ENCODE data around the gene RIC1. TPM values are rescaled to one million over a fixed set of nuclear protein-coding genes. Genes with fewer than 3 reads are reported as not detected.
"Not testable (repeated sequence)": the region's sequence is repeated elsewhere in the genome, so short reads cannot be mapped to it uniquely, and the experiment has no call there.

Gene RIC1
- total RNA-seq, 5 donors from 2014 or later (not counting 1 experiment from before 2014, with no cell fraction given), result 22.2 to 29.9 (median 22.9) TPM

GRCh38 chr9:5778805-5779204 is 149.9 kb downstream of the RIC1 start:
- no peak for ATAC-seq (replicated peaks in 1 of 4)
- H3K27ac ChIP-seq (ENCODE audit: low read length), result no peak overlapping the region
- no peaks in the 10 kb centered on the region for H3K4me1 ChIP-seq (ENCODE audit: control insufficient read depth in 1 of 2, extremely low read depth in 1 of 2, insufficient read depth in 2 of 2, low read length in 2 of 2)
- WGBS (ENCODE audit: insufficient coverage), result no CpG with 5 or more reads among the region's 1 CpG
- no peak overlapping the region for H3K27ac Mint-ChIP-seq
- H3K4me3 Mint-ChIP-seq, result no peak overlapping the region
- POLR2A ChIA-PET, result interaction anchor here in 1 of 2 donors (0.6 kb wide), 2 partner anchors 56 to 1712 kb away, joined by 3 read pairs; no protein-coding TSS in a partner anchor
- H3K9me3 Mint-ChIP-seq, result peaks cover 16 to 21% (median 18%) of the 10 kb centered on the region in 3 donors
- no peaks in the 10 kb centered on the region for H3K9me3 ChIP-seq
- H3K36me3 ChIP-seq (ENCODE audit: control insufficient read depth in 2 of 2, extremely low read depth in 1 of 2, insufficient read depth in 1 of 2, low read length in 1 of 2), result peaks cover 9 to 54% of the 10 kb centered on the region in 2 donors
- DNase-seq, result no peak
- no peaks in the 10 kb centered on the region for H3K27me3 Mint-ChIP-seq
- H3K27me3 ChIP-seq (replicated peaks in 1 of 2; ENCODE audit: control insufficient read depth in 2 of 2, extremely low read depth in 1 of 2, insufficient read depth in 2 of 2, low read length in 1 of 2), result no peaks in the 10 kb centered on the region
- H3K4me3 ChIP-seq (ENCODE audit: control insufficient read depth in 1 of 2, extremely low read depth in 1 of 2, low read length in 1 of 2), result no peak overlapping the region
- H3K4me1 Mint-ChIP-seq, result peaks cover 0 to 2% (median 0%) of the 10 kb centered on the region in 3 donors
- CTCF ChIA-PET, result no interaction called here
- peaks cover 82% of the 10 kb centered on the region for H3K36me3 Mint-ChIP-seq

- CTCF ChIA-PET; H3K27me3 Mint-ChIP-seq; DNase-seq; H3K4me3 ChIP-seq (ENCODE audit: control insufficient read depth in 1 of 2, extremely low read depth in 1 of 2, low read length in 1 of 2); H3K27me3 ChIP-seq (replicated peaks in 1 of 2; ENCODE audit: control insufficient read depth in 2 of 2, extremely low read depth in 1 of 2, insufficient read depth in 2 of 2, low read length in 1 of 2); H3K4me1 Mint-ChIP-seq; H3K9me3 ChIP-seq; H3K4me1 ChIP-seq (ENCODE audit: control insufficient read depth in 1 of 2, extremely low read depth in 1 of 2, insufficient read depth in 2 of 2, low read length in 2 of 2); H3K4me3 Mint-ChIP-seq; H3K27ac ChIP-seq (ENCODE audit: low read length); ATAC-seq (replicated peaks in 1 of 4); POLR2A ChIA-PET; H3K27ac Mint-ChIP-seq: not testable (repeated sequence)
- WGBS (ENCODE audit: insufficient coverage), result 100% methylated on average over 3 of the region's 4 CpGs
- H3K36me3 ChIP-seq (ENCODE audit: control insufficient read depth in 2 of 2, extremely low read depth in 1 of 2, insufficient read depth in 1 of 2, low read length in 1 of 2), result peaks cover 9 to 47% of the 10 kb centered on the region in 2 donors
- Mint-ChIP-seq H3K9me3 (peaks cover 16 to 21% (median 18%) of the 10 kb centered on the region in 3 donors), H3K36me3 (peaks cover 81% of the 10 kb centered on the region)
Measured at GRCh38 chr9:5779705-5780218, 150.9 kb downstream of the RIC1 start.

GRCh38 chr9:5783420-5783819 is 154.5 kb downstream of the RIC1 start:
- H3K9me3 ChIP-seq; H3K4me3 ChIP-seq (ENCODE audit: control insufficient read depth in 1 of 2, extremely low read depth in 1 of 2, low read length in 1 of 2); H3K27me3 ChIP-seq (replicated peaks in 1 of 2; ENCODE audit: control insufficient read depth in 2 of 2, extremely low read depth in 1 of 2, insufficient read depth in 2 of 2, low read length in 1 of 2); ATAC-seq (replicated peaks in 1 of 4); H3K27ac ChIP-seq (ENCODE audit: low read length); H3K4me1 ChIP-seq (ENCODE audit: control insufficient read depth in 1 of 2, extremely low read depth in 1 of 2, insufficient read depth in 2 of 2, low read length in 2 of 2); H3K27me3 Mint-ChIP-seq; DNase-seq; H3K27ac Mint-ChIP-seq; H3K4me1 Mint-ChIP-seq; H3K4me3 Mint-ChIP-seq; CTCF ChIA-PET: not testable (repeated sequence)
- WGBS (ENCODE audit: insufficient coverage), result 100% methylated on average over 1 of the region's 3 CpGs
- POLR2A ChIA-PET, result interaction anchor here in 1 of 2 donors (0.7 kb wide), 1 partner anchor 251 kb away, joined by 3 read pairs; no protein-coding TSS in a partner anchor
- H3K9me3 Mint-ChIP-seq, result peaks cover 13 to 17% (median 15%) of the 10 kb centered on the region in 3 donors
- H3K36me3 ChIP-seq (ENCODE audit: control insufficient read depth in 2 of 2, extremely low read depth in 1 of 2, insufficient read depth in 1 of 2, low read length in 1 of 2), result peaks cover 9 to 53% of the 10 kb centered on the region in 2 donors
- peaks cover 94% of the 10 kb centered on the region for H3K36me3 Mint-ChIP-seq

- peaks cover 11 to 16% (median 13%) of the 10 kb centered on the region in 3 donors for H3K9me3 Mint-ChIP-seq
- peak overlapping the region; percentile 24 to 41 for H3K27ac Mint-ChIP-seq
- Histone ChIP-seq H3K27me3 (replicated peaks in 1 of 2; ENCODE audit: control insufficient read depth in 2 of 2, extremely low read depth in 1 of 2, insufficient read depth in 2 of 2, low read length in 1 of 2) (no peaks in the 10 kb centered on the region), H3K36me3 (ENCODE audit: control insufficient read depth in 2 of 2, extremely low read depth in 1 of 2, insufficient read depth in 1 of 2, low read length in 1 of 2) (peaks cover 8 to 48% of the 10 kb centered on the region in 2 donors), H3K4me1 (ENCODE audit: control insufficient read depth in 1 of 2, extremely low read depth in 1 of 2, insufficient read depth in 2 of 2, low read length in 2 of 2) (no peaks in the 10 kb centered on the region), H3K9me3 (no peaks in the 10 kb centered on the region), H3K27ac (ENCODE audit: low read length) (no peak overlapping the region), H3K4me3 (ENCODE audit: control insufficient read depth in 1 of 2, extremely low read depth in 1 of 2, low read length in 1 of 2) (no peak overlapping the region)
- ChIA-PET POLR2A (no interaction called here), CTCF (no interaction called here)
- no peak overlapping the region for H3K4me3 Mint-ChIP-seq
- peaks cover 94% of the 10 kb centered on the region for H3K36me3 Mint-ChIP-seq
- no peaks in the 10 kb centered on the region for H3K27me3 Mint-ChIP-seq
- DNase-seq, result no peak
- peaks cover 5 to 9% (median 6%) of the 10 kb centered on the region in 3 donors for H3K4me1 Mint-ChIP-seq
- ATAC-seq (replicated peaks in 1 of 4), result no peak
- WGBS (ENCODE audit: insufficient coverage), result no CpG with 5 or more reads among the region's 1 CpG
Measured at GRCh38 chr9:5783982-5784381, 155.1 kb downstream of the RIC1 start.

- H3K27ac Mint-ChIP-seq, result peak overlapping the region; percentile 16 to 41
- peaks cover 11 to 16% (median 13%) of the 10 kb centered on the region in 3 donors for H3K9me3 Mint-ChIP-seq
- peaks cover 7 to 10% (median 7%) of the 10 kb centered on the region in 3 donors for H3K4me1 Mint-ChIP-seq
- H3K27me3 Mint-ChIP-seq, result no peaks in the 10 kb centered on the region
- no peaks in the 10 kb centered on the region for H3K9me3 ChIP-seq
- peaks cover 4 to 40% of the 10 kb centered on the region in 2 donors for H3K36me3 ChIP-seq (ENCODE audit: control insufficient read depth in 2 of 2, extremely low read depth in 1 of 2, insufficient read depth in 1 of 2, low read length in 1 of 2)
- ChIA-PET POLR2A (no interaction called here), CTCF (no interaction called here)
- no peak overlapping the region for H3K27ac ChIP-seq (ENCODE audit: low read length)
- no peak overlapping the region for H3K4me3 ChIP-seq (ENCODE audit: control insufficient read depth in 1 of 2, extremely low read depth in 1 of 2, low read length in 1 of 2)
- ATAC-seq (replicated peaks in 1 of 4) (no peak), DNase-seq (no peak)
- H3K4me1 ChIP-seq (ENCODE audit: control insufficient read depth in 1 of 2, extremely low read depth in 1 of 2, insufficient read depth in 2 of 2, low read length in 2 of 2), result no peaks in the 10 kb centered on the region
- peaks cover 90% of the 10 kb centered on the region for H3K36me3 Mint-ChIP-seq
- no peaks in the 10 kb centered on the region for H3K27me3 ChIP-seq (replicated peaks in 1 of 2; ENCODE audit: control insufficient read depth in 2 of 2, extremely low read depth in 1 of 2, insufficient read depth in 2 of 2, low read length in 1 of 2)
- H3K4me3 Mint-ChIP-seq, result no peak overlapping the region
- WGBS (ENCODE audit: insufficient coverage), result no CpG with 5 or more reads among the region's 4 CpGs
Measured at GRCh38 chr9:5784526-5785315, 155.8 kb downstream of the RIC1 start.

GRCh38 chr9:5786370-5787127 is 157.6 kb downstream of the RIC1 start:
- 100% methylated on average over 4 of the region's 6 CpGs for WGBS (ENCODE audit: insufficient coverage)
- peaks cover 0 to 36% of the 10 kb centered on the region in 2 donors for H3K36me3 ChIP-seq (ENCODE audit: control insufficient read depth in 2 of 2, extremely low read depth in 1 of 2, insufficient read depth in 1 of 2, low read length in 1 of 2)
- no peaks in the 10 kb centered on the region for H3K9me3 ChIP-seq
- no peak overlapping the region for H3K27ac ChIP-seq (ENCODE audit: low read length)
- H3K27me3 ChIP-seq (replicated peaks in 1 of 2; ENCODE audit: control insufficient read depth in 2 of 2, extremely low read depth in 1 of 2, insufficient read depth in 2 of 2, low read length in 1 of 2), result no peaks in the 10 kb centered on the region
- ChIA-PET POLR2A (interaction anchor here in 1 of 2 donors (0.5 kb wide), 1 partner anchor 740 kb away, joined by 4 read pairs; no protein-coding TSS in a partner anchor), CTCF (interaction anchor here in 1 of 2 donors (0.5 kb wide), 1 partner anchor 232 kb away, joined by 4 read pairs; no protein-coding TSS in a partner anchor)
- Mint-ChIP-seq H3K4me1 (peaks cover 19 to 24% (median 20%) of the 10 kb centered on the region in 3 donors), H3K36me3 (peaks cover 90% of the 10 kb centered on the region), H3K9me3 (peaks cover 5 to 8% (median 6%) of the 10 kb centered on the region in 3 donors), H3K4me3 (no peak overlapping the region), H3K27ac (peak overlapping the region in 1 of 2 donors; percentile 1), H3K27me3 (no peaks in the 10 kb centered on the region)
- H3K4me3 ChIP-seq (ENCODE audit: control insufficient read depth in 1 of 2, extremely low read depth in 1 of 2, low read length in 1 of 2), result no peak overlapping the region
- DNase-seq, result no peak
- H3K4me1 ChIP-seq (ENCODE audit: control insufficient read depth in 1 of 2, extremely low read depth in 1 of 2, insufficient read depth in 2 of 2, low read length in 2 of 2), result no peaks in the 10 kb centered on the region
- ATAC-seq (replicated peaks in 1 of 4), result no peak

All from T-cell (primary cell).